GM12874 (cell line): ENCODE data around the gene PWWP2B.
A peak's percentile ranks its signal among the peaks of the same experiment; 100 is the strongest.

Source experiments
- CTCF ChIP-seq: IDR thresholded peaks from 2 replicates; pipeline ENCODE4 v1.5.1; 2011; ENCODE audit warnings: low read depth, mild to moderate bottlenecking, control low read depth, low read length, moderate library complexity; ENCODE audit not compliant: insufficient read depth

Gene PWWP2B

GRCh38 chr10:132394201-132394811 is 2.7 kb upstream of the PWWP2B start:
- TF ChIP-seq CTCF: no peak

GRCh38 chr10:132394936-132395703 is 1.9 kb upstream of the PWWP2B start:
- TF ChIP-seq CTCF: no peak

GRCh38 chr10:132395704-132396493 is 1.1 kb upstream of the PWWP2B start:
- TF ChIP-seq CTCF: no peak

GRCh38 chr10:132396494-132397035 is 435 bp upstream of the PWWP2B start:
- TF ChIP-seq CTCF: peak; percentile 47

GRCh38 chr10:132397671-132398565 is 918 bp downstream of the PWWP2B start:
- TF ChIP-seq CTCF: no peak

- no peak for TF ChIP-seq CTCF
These were observed 1.6 kb downstream of the PWWP2B start for GRCh38 chr10:132398566-132398991.
